OCI-LY3 (cell line): ENCODE measurements around the gene MYL5.

Experiments
- EZH2phosphoT487 ChIP-seq: fragments of 200-600 bp; shearing (Covaris generic); IDR thresholded peaks from 2 replicates; pipeline ENCODE4 v1.6.1; 2018; ENCODE audit warnings: antibody characterized with exemption, mixed run types, low read depth
- TF ChIP-seq, protein P1 (sequence below): fragments of 200-600, 300-600 bp; sonication (generic); IDR thresholded peaks from 2 replicates; pipeline ENCODE4 v1.5.1; 2014; ENCODE audit warnings: antibody characterized with exemption, low read length, low read depth

DNA sequence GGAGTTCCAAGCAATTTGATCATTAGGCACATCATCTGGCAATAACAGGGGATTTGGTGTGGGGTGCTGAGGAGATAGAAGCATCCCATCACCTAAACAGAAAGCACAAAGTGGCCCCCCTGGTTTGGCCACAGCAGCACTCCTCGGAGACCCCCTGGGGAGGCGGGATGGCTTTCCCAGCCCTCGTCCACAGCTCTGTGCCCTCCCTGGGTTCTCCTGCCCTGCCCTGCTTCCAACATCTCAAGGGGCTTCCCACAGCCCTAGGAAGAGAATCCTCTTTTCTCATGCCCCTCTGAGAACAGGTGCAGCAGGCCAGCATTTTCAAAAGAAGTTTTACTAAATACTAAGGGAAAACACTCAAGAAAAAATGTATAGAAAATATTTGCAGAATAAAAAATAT lies 13.1 kb upstream of the MYL5 start:
- TF ChIP-seq, protein P1, sequence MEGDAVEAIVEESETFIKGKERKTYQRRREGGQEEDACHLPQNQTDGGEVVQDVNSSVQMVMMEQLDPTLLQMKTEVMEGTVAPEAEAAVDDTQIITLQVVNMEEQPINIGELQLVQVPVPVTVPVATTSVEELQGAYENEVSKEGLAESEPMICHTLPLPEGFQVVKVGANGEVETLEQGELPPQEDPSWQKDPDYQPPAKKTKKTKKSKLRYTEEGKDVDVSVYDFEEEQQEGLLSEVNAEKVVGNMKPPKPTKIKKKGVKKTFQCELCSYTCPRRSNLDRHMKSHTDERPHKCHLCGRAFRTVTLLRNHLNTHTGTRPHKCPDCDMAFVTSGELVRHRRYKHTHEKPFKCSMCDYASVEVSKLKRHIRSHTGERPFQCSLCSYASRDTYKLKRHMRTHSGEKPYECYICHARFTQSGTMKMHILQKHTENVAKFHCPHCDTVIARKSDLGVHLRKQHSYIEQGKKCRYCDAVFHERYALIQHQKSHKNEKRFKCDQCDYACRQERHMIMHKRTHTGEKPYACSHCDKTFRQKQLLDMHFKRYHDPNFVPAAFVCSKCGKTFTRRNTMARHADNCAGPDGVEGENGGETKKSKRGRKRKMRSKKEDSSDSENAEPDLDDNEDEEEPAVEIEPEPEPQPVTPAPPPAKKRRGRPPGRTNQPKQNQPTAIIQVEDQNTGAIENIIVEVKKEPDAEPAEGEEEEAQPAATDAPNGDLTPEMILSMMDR, result no peak
- TF ChIP-seq EZH2phosphoT487, result no peak
